Common myeloid progenitor, CD34-positive (primary cell): ENCODE measurements around the gene MAIP1.

Experiments used
- CTCF ChIA-PET: fragments of 350-600 bp; sonication (Branson Sonifier 250); formaldehyde crosslinking; loops from one replicate; lab custom pipeline; 2021; ENCODE audit warnings: antibody characterized with exemption; lab: Charles Lee
- POLR2A ChIA-PET: fragments of 350-600 bp; sonication (Branson Sonifier 250); formaldehyde crosslinking; loops from one replicate; lab custom pipeline; 2021; ENCODE audit warnings: antibody characterized with exemption; lab: Charles Lee
- DNase-seq, 3 donors: peaks; one replicate each; pipeline versions ENCODE4 v3.0.0 to v3.0.0-alpha.2; 2013
- H3K27ac ChIP-seq, 2 experiments: 1 replicate in 1 of 2; 2 replicates in 1 of 2; pipeline ENCODE4 v1.7.0; 2013; ENCODE audit warnings: inconsistent platforms in 2 of 2, low read length in 2 of 2, mild to moderate bottlenecking in 2 of 2, low read depth in 1 of 2, moderate library complexity in 1 of 2; ENCODE audit not compliant: severe bottlenecking in 2 of 2, insufficient read depth in 1 of 2, poor library complexity in 1 of 2
- H3K27me3 ChIP-seq, 5 experiments: replicated peaks in 2 of 5; 1 replicate in 3 of 5; 2 replicates in 2 of 5; pipeline versions ENCODE4 v1.6.1 to v1.7.0; 2013; ENCODE audit warnings: low read length in 4 of 5, mild to moderate bottlenecking in 2 of 5, moderate library complexity in 2 of 5, inconsistent platforms in 1 of 5; ENCODE audit not compliant: insufficient read depth in 5 of 5, control insufficient read depth in 4 of 5
- H3K36me3 ChIP-seq, 4 experiments: 1 replicate in 2 of 4; 2 replicates in 2 of 4; pipeline versions ENCODE4 v1.6.1 to v1.7.0; 2013; ENCODE audit warnings: low read length in 3 of 4, control low read depth in 1 of 4, mild to moderate bottlenecking in 1 of 4; ENCODE audit not compliant: control insufficient read depth in 4 of 4, insufficient read depth in 4 of 4
- H3K4me1 ChIP-seq, 4 experiments: 1 replicate in 3 of 4; 2 replicates in 1 of 4; pipeline versions ENCODE4 v1.6.1 to v1.7.1; 2013; ENCODE audit warnings: low read length in 3 of 4, mild to moderate bottlenecking in 3 of 4, control low read depth in 1 of 4, inconsistent platforms in 1 of 4, moderate library complexity in 1 of 4; ENCODE audit not compliant: control insufficient read depth in 4 of 4, insufficient read depth in 4 of 4; ENCODE audit errors: control extremely low read depth in 1 of 4
- H3K4me3 ChIP-seq, 7 experiments: 1 replicate in 4 of 7; 2 replicates in 3 of 7; pipeline versions ENCODE4 v1.5.1 to v1.7.0; 2013; ENCODE audit warnings: mild to moderate bottlenecking in 7 of 7, low read length in 6 of 7, moderate library complexity in 6 of 7, inconsistent platforms in 2 of 7, low read depth in 2 of 7, control low read depth in 1 of 7; ENCODE audit not compliant: insufficient read depth in 4 of 7, control insufficient read depth in 1 of 7; ENCODE audit errors: extremely low read depth in 1 of 7
- H3K9me3 ChIP-seq, 5 experiments: 1 replicate in 4 of 5; 2 replicates in 1 of 5; pipeline versions ENCODE4 v1.6.1 to v1.7.1; 2013; ENCODE audit warnings: low read length in 4 of 5, mild to moderate bottlenecking in 2 of 5, inconsistent platforms in 1 of 5, low read depth in 1 of 5, moderate library complexity in 1 of 5; ENCODE audit not compliant: control insufficient read depth in 4 of 5, insufficient read depth in 2 of 5; ENCODE audit errors: control extremely low read depth in 1 of 5
- WGBS: methylation state at CpG from one replicate; pipeline ENCODE4 v1.1.5; 2013; ENCODE audit not compliant: insufficient coverage; 5-methylcytosine and 5-hydroxymethylcytosine counted together

Gene MAIP1

DNA sequence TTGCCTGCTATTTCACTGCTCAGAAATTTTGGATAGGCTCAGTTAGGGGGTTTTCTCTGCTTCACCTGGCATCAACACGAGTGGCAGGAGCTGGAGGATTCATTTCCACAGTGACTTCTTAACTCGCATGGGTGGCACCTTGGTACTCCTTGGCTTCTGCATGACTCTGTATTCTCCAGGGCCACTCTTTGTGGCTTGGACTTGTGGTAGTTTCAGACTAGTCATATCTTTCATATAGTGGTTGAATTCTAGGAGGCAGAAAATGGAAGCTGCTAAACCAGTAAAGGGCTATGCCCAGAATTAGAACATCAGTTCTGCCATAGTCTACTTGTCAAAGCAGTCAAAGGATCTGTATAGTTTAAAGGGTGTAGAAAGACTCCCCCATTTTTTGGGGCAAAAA is 6.8 kb downstream of the MAIP1 start:
- POLR2A ChIA-PET, result no interaction called here
- no peak for DNase-seq
- H3K9me3 ChIP-seq, result no peaks in the 10 kb centered on the region
- WGBS, result 100% methylated on average over 2 of the region's 2 CpGs
- H3K36me3 ChIP-seq, result peaks cover 17 to 76% (median 42%) of the 10 kb centered on the region in 4 experiments
- no peak overlapping the region for H3K4me3 ChIP-seq
- H3K27me3 ChIP-seq, result no peaks in the 10 kb centered on the region
- CTCF ChIA-PET, result no interaction called here
- H3K4me1 ChIP-seq, result no peaks in the 10 kb centered on the region
- no peak overlapping the region for H3K27ac ChIP-seq

DNA sequence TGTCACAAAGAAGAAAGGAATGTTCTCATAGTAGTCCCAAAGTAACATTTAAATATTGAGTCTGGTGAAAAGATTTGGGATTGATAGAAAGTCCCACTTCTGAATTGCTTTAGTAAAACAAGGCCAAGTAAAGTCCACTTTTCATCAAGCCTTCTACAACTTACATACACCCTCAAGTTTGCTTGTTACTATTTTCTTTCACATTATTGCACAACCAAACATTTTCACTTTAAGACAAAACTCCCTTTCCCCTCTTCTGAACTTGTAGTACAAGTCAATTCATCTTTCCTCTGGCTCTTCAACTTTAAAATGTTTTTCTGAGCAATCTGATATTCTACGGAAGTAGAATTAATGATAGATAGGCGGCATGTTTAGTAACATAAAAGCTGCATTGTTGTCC is 11.0 kb downstream of the MAIP1 start:
- no peaks in the 10 kb centered on the region for H3K27me3 ChIP-seq
- DNase-seq, result no peak
- H3K36me3 ChIP-seq, result peaks cover 13 to 45% (median 27%) of the 10 kb centered on the region in 4 experiments
- H3K4me1 ChIP-seq, result no peaks in the 10 kb centered on the region
- H3K9me3 ChIP-seq, result no peaks in the 10 kb centered on the region
- 100% methylated on average over 2 of the region's 2 CpGs for WGBS
- POLR2A ChIA-PET, result no interaction called here
- no peak overlapping the region for H3K27ac ChIP-seq
- CTCF ChIA-PET, result interaction anchor here (1.2 to 3.7 kb wide), 4 partner anchors 13 to 505 kb away, joined by 3 to 13 read pairs (median 3); no protein-coding TSS in a partner anchor
- H3K4me3 ChIP-seq, result no peak overlapping the region

DNA sequence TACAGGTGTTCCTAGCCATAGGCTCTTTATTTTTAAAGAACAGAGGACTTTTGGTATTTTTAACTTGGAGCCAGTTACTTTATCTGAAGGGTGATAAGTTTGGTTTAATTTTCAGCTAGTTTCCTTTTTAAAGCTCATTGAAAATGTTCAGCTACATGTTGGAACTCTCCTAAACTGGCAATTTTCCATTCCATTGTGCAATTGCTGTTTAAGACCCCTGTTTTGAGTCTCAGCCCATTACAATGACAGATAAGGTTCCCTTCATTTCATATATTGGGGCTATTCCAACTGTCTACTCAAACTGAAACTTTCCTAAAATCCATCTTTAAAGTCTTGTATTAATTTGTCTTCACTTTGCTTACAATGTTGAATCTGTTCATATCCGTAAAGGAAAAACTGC is 11.6 kb downstream of the MAIP1 start:
- ChIA-PET POLR2A (no interaction called here), CTCF (interaction anchor here (1.2 to 3.7 kb wide), 3 partner anchors 13 to 504 kb away, joined by 3 to 13 read pairs (median 3); no protein-coding TSS in a partner anchor)

DNA sequence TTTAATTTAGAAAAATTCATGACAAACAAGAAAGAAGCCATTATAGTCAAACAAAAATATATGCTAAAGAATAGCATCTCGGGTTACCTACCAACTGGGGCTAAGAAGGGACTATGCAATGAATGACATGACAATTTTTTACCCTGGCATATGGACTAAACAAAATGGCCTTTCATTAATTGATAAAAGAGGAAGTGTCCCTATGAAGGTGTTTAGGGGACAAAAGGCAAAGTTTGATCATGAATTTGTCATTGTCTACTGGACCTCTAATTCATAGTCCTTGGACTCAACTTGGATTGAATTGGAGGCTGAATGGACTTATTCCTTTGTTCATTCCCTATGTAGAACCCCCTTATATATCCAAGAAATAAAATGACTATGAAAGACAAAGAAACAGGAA is 12.7 kb downstream of the MAIP1 start:
- H3K27me3 ChIP-seq, result no peaks in the 10 kb centered on the region
- no peak overlapping the region for H3K4me3 ChIP-seq
- ChIA-PET POLR2A (no interaction called here), CTCF (no interaction called here)
- H3K36me3 ChIP-seq, result peaks cover 8 to 31% (median 16%) of the 10 kb centered on the region in 4 experiments
- H3K4me1 ChIP-seq, result no peaks in the 10 kb centered on the region
- H3K9me3 ChIP-seq, result no peaks in the 10 kb centered on the region
- no CpG with 5 or more reads among the region's 1 CpG for WGBS
- DNase-seq, result peak in 1 of 3 donors; percentile 17
- no peak overlapping the region for H3K27ac ChIP-seq

More for the DNA sequence above, 11.6 kb downstream of the MAIP1 start:
- no peak for DNase-seq
- Histone ChIP-seq H3K27ac (no peak overlapping the region), H3K27me3 (no peaks in the 10 kb centered on the region), H3K9me3 (no peaks in the 10 kb centered on the region), H3K4me1 (no peaks in the 10 kb centered on the region), H3K36me3 (peaks cover 13 to 39% (median 23%) of the 10 kb centered on the region in 4 experiments), H3K4me3 (no peak overlapping the region)
- no CpG with 5 or more reads among the region's 1 CpG for WGBS

DNA sequence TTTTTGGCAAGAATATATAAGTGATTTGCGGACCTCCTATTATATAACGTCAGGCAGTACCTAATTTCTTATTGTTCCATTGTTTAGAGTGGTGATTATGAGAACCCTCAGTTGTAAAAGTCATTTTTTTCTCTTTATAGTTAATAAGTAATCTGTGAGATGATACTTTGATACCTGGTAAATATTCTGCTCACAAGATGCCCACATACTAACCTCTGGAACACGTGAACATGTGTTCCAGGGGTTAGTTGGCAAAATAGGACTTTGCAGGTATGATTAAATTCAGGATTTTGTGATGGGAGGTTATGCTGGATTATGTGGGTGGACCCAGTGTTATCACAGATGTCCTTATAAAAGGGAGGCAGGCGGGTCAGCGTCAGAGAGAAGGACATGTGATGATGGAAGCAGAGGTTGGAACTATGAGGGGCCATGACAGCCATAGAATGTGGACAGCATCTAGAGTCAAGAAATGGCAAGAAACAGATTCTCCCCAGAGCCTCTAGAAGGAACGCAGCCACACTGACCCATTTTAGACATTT is 16.8 kb downstream of the MAIP1 start:
- POLR2A ChIA-PET, result no interaction called here
- Histone ChIP-seq H3K27me3 (no peaks in the 10 kb centered on the region), H3K4me1 (no peaks in the 10 kb centered on the region), H3K27ac (no peak overlapping the region), H3K4me3 (no peak overlapping the region), H3K9me3 (no peaks in the 10 kb centered on the region), H3K36me3 (peaks cover 0 to 8% (median 0%) of the 10 kb centered on the region in 4 experiments)
- DNase-seq, result no peak
- CTCF ChIA-PET, result interaction anchor here (1.2 to 4.6 kb wide), 7 partner anchors 8 to 537 kb away, joined by 3 to 64 read pairs (median 3); partner anchors contain the start of gene KCTD18
- WGBS, result 92% methylated on average over 2 of the region's 6 CpGs

DNA sequence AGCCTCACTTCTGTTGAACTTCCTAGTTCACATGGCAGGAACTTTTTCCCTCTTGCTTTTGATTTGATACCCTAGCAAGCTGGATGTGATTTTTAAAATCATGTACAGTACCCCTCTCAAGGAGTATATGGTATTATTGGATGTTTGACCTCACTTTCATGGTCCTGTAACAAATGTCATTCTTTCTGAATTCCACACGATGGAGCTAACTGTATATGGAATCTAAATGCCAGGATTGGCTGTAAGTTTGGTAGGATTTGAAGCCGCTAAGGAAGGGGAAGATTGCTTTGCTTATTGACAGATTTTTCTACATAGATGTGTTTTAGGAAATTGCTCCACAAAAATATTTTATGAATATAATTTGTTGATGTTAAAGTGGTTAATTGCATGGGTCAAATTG is 18.3 kb downstream of the MAIP1 start:
- ChIA-PET POLR2A (no interaction called here), CTCF (interaction anchor here (0.5 to 4.6 kb wide), 12 partner anchors 11 to 753 kb away, joined by 3 to 64 read pairs (median 4); no protein-coding TSS in a partner anchor)
- Histone ChIP-seq H3K9me3 (no peaks in the 10 kb centered on the region), H3K36me3 (peaks cover 0 to 4% (median 0%) of the 10 kb centered on the region in 4 experiments), H3K4me3 (no peak overlapping the region), H3K4me1 (no peaks in the 10 kb centered on the region), H3K27me3 (no peaks in the 10 kb centered on the region), H3K27ac (no peak overlapping the region)
- WGBS, result no CpG with 5 or more reads among the region's 2 CpGs
- peak; percentile 32 to 62 (median 58) for DNase-seq

DNA sequence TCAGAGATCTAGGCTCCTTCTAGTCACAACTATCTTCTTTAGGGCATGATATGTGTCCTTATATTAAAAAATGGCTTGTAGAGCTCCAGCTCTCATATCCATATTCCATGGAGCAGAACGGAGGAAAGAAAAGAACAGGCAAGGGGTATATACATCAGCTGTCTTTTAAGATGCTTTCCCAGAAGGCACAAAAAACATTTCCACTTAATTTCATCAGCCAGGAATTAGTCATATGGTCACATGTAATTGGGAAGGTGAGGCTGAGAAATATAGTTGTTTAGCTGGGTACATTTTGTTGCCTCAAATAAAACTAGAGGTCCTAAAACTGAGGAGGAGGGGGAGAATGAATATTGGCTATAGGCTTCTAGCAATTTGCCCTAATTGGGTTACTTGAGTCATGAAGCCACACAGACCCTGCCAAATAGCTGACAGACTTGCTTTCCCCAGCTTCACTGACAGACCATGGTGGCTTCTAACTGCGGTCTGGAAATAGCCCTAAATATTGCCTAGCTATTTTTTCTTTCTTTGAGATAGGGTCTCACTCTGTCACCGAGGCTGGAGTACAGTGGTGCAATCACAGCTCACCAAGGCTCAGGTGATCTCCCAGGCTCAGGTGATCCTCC is 20.0 kb downstream of the MAIP1 start:
- H3K4me3 ChIP-seq, result no peak overlapping the region
- 90% methylated on average over 2 of the region's 3 CpGs for WGBS
- no peaks in the 10 kb centered on the region for H3K9me3 ChIP-seq
- no peaks in the 10 kb centered on the region for H3K27me3 ChIP-seq
- no peak overlapping the region for H3K27ac ChIP-seq
- ChIA-PET CTCF (interaction anchor here (0.9 to 4.6 kb wide), 3 partner anchors 10 to 508 kb away, joined by 3 to 64 read pairs (median 14); no protein-coding TSS in a partner anchor), POLR2A (no interaction called here)
- H3K4me1 ChIP-seq, result peaks cover 0 to 3% (median 0%) of the 10 kb centered on the region in 4 experiments
- DNase-seq, result no peak
- no peaks in the 10 kb centered on the region for H3K36me3 ChIP-seq
